Measurements from ENCODE around the gene GJB3.

DNA sequence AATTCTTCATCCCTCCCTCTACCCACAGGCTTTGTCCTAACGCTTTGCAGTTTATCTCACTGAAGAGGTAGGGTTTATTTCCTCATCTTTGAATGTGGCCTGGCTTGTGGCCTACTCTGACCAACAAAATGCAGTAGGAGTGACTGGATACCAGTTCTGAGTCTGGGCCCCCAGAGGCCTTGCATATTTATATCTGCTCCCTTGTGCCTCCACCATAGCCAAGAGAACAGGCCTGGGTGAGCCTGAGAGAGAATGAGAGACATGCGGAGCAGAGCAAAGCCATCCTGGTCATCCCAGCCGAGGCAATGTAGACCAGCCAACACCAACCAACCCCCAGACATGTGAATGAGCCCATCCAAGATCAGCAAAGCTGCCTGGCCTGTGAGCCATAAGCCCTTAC, 48.2 kb downstream of the GJB3 start:
- TF ChIP-seq, protein P1, sequence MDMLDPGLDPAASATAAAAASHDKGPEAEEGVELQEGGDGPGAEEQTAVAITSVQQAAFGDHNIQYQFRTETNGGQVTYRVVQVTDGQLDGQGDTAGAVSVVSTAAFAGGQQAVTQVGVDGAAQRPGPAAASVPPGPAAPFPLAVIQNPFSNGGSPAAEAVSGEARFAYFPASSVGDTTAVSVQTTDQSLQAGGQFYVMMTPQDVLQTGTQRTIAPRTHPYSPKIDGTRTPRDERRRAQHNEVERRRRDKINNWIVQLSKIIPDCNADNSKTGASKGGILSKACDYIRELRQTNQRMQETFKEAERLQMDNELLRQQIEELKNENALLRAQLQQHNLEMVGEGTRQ (IDR thresholded peaks at IDR 0.05) = no peak
- TF ChIP-seq POLR2A (IDR thresholded peaks at IDR 0.05; ENCODE audit: low read length) (no peak), ESRRA (IDR thresholded peaks at IDR 0.05; ENCODE audit: borderline replicate concordance, low read length) (no peak), NR3C1 (IDR thresholded peaks at IDR 0.05) (no peak)
